Measurements from ENCODE around the gene ARMC9. TPM values are rescaled to one million over a fixed set of nuclear protein-coding genes. Genes with fewer than 3 reads are reported as not detected.
A peak's percentile ranks its signal among the peaks of the same experiment; 100 is the strongest.

The ARMC9 gene
- total and polyA plus RNA-seq, 7 donors: 2.4 to 95.3 (median 24.3) TPM

DNA sequence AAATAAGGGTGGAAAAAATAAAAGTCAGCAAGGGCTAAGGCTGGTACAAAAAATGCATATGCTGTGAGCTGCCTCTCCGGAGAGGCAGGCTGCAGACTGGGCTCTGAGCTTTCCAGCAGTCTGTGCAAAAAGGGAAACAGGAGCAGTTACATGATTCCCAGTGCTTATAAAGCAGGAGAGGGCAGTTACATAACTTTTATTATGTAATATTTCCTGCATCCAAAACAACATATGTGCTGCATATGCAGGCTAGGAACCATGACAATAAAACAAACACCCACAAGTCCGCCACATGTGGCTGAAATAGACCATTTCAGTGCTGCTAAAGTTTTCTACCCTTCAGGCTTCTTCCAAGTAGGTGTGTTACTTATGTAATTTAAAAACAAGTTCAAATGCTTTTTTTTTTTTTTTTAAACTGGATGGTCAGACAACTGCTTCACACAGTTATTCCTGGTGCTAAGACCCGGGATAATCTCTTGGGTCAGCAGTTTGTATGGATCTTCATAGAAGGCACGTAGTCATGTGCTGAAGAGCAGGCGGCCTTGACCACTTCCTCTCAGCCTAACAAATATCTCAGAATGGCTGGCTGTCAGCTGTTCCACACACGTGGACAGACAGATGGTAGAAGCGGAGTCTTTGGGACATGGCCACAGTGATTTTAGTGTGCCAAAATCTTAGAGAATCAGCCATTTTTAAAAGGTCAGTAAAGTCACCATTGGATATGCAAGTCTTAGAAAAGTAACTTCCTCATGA lies 43.5 kb downstream of the ARMC9 start:
- Histone ChIP-seq H3K4me3 (no peak overlapping the region), H3K27me3 (no peaks in the 10 kb centered on the region), H3K4me1 (peaks cover 0 to 9% (median 0%) of the 10 kb centered on the region in 4 donors), H3K9me3 (no peaks in the 10 kb centered on the region), H3K27ac (peak overlapping the region in 3 of 4 donors; percentile 12 to 57 (median 29)), H3K36me3 (peaks cover 3 to 45% (median 16%) of the 10 kb centered on the region in 4 donors)
- WGBS, 2 donors: 62 to 63% methylated on average over 7 of the region's 7 CpGs
- TF ChIP-seq POLR2A (IDR thresholded peaks at IDR 0.05): no peak
- no peak for TF ChIP-seq CTCF (IDR thresholded peaks at IDR 0.05)
- no peak for TF ChIP-seq EP300 (IDR thresholded peaks at IDR 0.05)
- no peak for TF ChIP-seq POLR2AphosphoS5 (IDR thresholded peaks at IDR 0.05)
- intact Hi-C loops (cut with DNase I): no loop called here
- DNase-seq: peak; percentile 75

DNA sequence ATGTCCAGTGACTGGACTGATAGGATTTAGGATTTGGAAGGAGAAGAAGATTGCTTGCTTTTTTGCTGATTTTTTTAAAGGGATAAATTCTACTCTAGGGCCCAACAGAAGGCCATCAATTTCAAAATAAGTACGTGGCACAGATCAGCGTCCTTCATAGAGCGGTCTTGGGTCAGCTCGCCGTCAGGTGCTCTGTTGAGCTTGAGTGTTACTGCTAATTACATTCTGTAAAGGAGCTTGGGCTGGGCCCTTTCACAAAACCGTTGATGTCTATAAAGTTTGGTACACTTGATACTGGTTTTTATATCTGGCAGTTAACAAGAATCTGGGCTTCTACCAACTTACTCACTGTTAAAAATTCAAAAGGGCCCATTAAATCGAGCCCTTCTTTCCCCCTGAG lies 45.4 kb downstream of the ARMC9 start:
- Histone ChIP-seq H3K9me3 (no peaks in the 10 kb centered on the region), H3K27ac (no peak overlapping the region), H3K27me3 (no peaks in the 10 kb centered on the region), H3K4me1 (peaks cover 0 to 9% (median 0%) of the 10 kb centered on the region in 4 donors), H3K4me3 (no peak overlapping the region), H3K36me3 (peaks cover 3 to 44% (median 16%) of the 10 kb centered on the region in 4 donors)
- 18 to 68% methylated on average over 7 of the region's 7 CpGs for WGBS, 2 donors
- no peak for DNase-seq
- TF ChIP-seq POLR2AphosphoS5 (IDR thresholded peaks at IDR 0.05) (no peak), EP300 (IDR thresholded peaks at IDR 0.05) (no peak), CTCF (IDR thresholded peaks at IDR 0.05) (no peak), POLR2A (IDR thresholded peaks at IDR 0.05) (no peak)
- intact Hi-C loops (cut with DNase I): no loop called here

DNA sequence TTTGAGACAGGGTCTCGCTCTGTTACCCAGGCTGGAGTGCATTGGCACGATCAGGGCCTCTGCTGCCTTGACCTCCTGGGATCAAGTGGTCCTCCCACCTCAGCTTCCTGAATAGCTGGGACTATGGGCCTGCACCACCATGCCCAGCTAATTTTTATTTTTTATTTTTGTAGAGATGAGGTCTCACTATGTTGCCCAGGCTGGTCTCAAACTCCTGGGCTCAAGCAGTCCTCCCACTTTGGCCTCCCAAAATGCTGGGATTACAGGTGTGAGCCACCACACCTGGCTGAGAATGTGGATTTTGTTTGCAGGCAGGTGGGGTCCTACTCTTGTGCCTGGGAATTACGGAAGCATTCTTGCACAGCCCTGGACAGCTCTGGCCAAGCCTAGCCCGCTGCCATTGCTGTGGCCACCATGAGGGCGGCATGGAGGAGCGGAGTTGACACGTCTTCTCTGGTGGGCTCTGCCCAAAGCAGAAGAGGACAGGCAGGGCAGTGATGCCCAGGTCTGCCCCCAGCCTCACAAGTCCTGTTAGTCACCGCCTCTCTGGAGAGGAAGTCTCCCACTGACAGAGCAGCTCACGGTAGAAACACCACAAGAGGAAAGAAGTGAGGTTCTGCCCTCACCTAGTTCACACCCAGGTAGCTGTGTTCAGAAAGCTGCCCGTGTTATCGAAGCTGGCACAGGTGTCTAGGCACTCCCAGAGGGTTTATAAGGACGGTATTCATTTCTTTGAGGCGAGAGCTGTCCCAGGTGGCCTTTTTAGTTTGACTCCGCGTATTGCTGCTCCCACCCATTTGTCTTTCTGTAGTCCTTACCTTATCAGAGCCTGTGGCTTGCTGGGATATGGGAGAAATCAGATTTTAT lies 46.2 kb downstream of the ARMC9 start:
- TF ChIP-seq CTCF (IDR thresholded peaks at IDR 0.05) (no peak), POLR2A (IDR thresholded peaks at IDR 0.05) (no peak), EP300 (IDR thresholded peaks at IDR 0.05) (no peak)
- WGBS, 2 donors: 29 to 78% methylated on average over 15 of the region's 15 CpGs
- Histone ChIP-seq H3K4me1 (peaks cover 0 to 9% (median 0%) of the 10 kb centered on the region in 4 donors), H3K27me3 (no peaks in the 10 kb centered on the region), H3K9me3 (no peaks in the 10 kb centered on the region), H3K4me3 (no peak overlapping the region), H3K36me3 (peaks cover 3 to 43% (median 13%) of the 10 kb centered on the region in 4 donors), H3K27ac (no peak overlapping the region)
- intact Hi-C loops (cut with DNase I): no loop called here
- DNase-seq: no peak

DNA sequence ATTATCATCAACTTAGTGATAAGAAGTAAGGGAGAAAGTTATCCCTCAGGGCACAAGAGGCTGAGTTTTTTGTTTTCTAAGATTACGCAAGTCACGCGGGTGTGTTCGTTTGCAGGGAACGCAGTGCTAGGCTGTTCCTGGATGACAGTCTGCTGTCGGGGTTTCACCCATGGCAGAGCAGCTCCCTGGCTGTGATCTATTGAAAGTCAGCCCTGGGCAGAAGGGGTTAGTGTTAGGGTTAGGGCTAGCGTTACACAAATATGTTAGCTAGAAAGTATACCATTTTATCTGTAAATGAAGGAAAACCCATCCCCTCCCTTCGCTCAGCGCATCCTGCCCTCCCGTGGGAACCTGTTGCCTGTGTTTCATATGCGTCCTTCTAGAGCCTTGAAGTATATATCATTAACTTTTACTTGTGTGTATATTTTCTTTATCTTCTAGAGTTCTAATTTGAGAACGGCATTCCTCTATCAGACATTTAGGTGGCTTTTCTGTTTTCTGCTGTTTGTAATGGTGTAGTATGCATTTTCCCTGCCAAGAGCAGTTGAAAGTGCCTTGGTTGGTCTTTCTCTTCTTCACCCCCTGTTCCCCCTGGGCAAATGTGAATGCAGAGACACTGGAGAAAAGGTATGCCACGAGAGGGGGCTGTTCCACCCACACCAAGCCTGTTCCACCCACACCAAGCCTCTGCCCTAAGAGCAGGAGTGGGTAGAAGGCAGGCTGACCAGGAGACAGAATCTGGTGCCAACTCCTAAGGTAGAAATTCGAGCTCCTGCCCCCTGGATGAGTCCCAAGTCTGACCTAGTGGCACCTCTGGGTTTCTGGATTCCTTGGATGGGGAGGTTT lies 47.0 kb downstream of the ARMC9 start:
- 14 to 63% methylated on average over 14 of the region's 14 CpGs for WGBS, 2 donors
- no peak for DNase-seq
- H3K9me3 ChIP-seq: no peaks in the 10 kb centered on the region
- no peak overlapping the region for H3K27ac ChIP-seq
- H3K4me1 ChIP-seq: peaks cover 0 to 9% (median 0%) of the 10 kb centered on the region in 4 donors
- intact Hi-C loops (cut with DNase I): no loop called here
- H3K36me3 ChIP-seq: peaks cover 0 to 34% (median 7%) of the 10 kb centered on the region in 4 donors
- H3K27me3 ChIP-seq: no peaks in the 10 kb centered on the region
- TF ChIP-seq POLR2A (IDR thresholded peaks at IDR 0.05) (no peak), CTCF (IDR thresholded peaks at IDR 0.05) (no peak), POLR2AphosphoS5 (IDR thresholded peaks at IDR 0.05) (no peak), EP300 (IDR thresholded peaks at IDR 0.05) (no peak)
- H3K4me3 ChIP-seq: no peak overlapping the region
